Thymus (tissue), 11 donors: ENCODE results near the gene ATP2A3. TPM values are rescaled to one million over a fixed set of nuclear protein-coding genes. Genes with fewer than 3 reads are reported as not detected.
A peak's percentile ranks its signal among the peaks of the same experiment; 100 is the strongest.

Experiments
- DNase-seq, 9 donors: peaks; one replicate each; pipeline ENCODE4 v3.0.0-alpha.2; 2013; ENCODE audit warnings: low spot score in 9 of 9, low read depth in 6 of 9, missing footprints in 1 of 9
- H3K27ac ChIP-seq, 2 donors: one replicate each; pipeline ENCODE4 v1.5.1; 2013; ENCODE audit warnings: control low read depth in 1 of 2, low read depth in 1 of 2, low read length in 1 of 2, mild to moderate bottlenecking in 1 of 2, moderate library complexity in 1 of 2
- H3K27me3 ChIP-seq, 2 donors: one replicate each; pipeline ENCODE4 v1.5.1; 2013; ENCODE audit warnings: low read length in 1 of 2; ENCODE audit not compliant: control insufficient read depth in 2 of 2, insufficient read depth in 1 of 2
- H3K36me3 ChIP-seq, 2 donors: one replicate each; pipeline ENCODE4 v1.5.1; 2013; ENCODE audit warnings: low read length in 1 of 2, mild to moderate bottlenecking in 1 of 2, moderate library complexity in 1 of 2; ENCODE audit not compliant: control insufficient read depth in 2 of 2, insufficient read depth in 2 of 2
- H3K4me1 ChIP-seq, 2 donors: one replicate each; pipeline ENCODE4 v1.5.1; 2013; ENCODE audit warnings: low read length in 2 of 2; ENCODE audit not compliant: control insufficient read depth in 2 of 2, insufficient read depth in 2 of 2
- H3K4me3 ChIP-seq, 2 donors: one replicate each; pipeline ENCODE4 v1.5.1; 2013; ENCODE audit warnings: low read length in 2 of 2, control low read depth in 1 of 2, mild to moderate bottlenecking in 1 of 2
- H3K9me3 ChIP-seq, 2 donors: one replicate each; pipeline ENCODE4 v1.5.1; 2013; ENCODE audit warnings: low read length in 1 of 2, mild to moderate bottlenecking in 1 of 2; ENCODE audit not compliant: control insufficient read depth in 2 of 2, insufficient read depth in 1 of 2
- WGBS: extraction: QIAGEN DNeasy Blood & Tissue Kit; methylation state at CpG from one replicate; pipeline ENCODE4 v1.1.7; 2013; 5-methylcytosine and 5-hydroxymethylcytosine counted together
- polyA plus RNA-seq: library from polyadenylated mRNA; stranded (reverse); fragments of 200-250 nt; gene quantifications from one replicate; pipeline ENCODE4 v1.2.3, GENCODE V29; 2013
- total RNA-seq: library from RNA; stranded (reverse); fragments of 120-200 nt; gene quantifications from one replicate; pipeline ENCODE4 v1.2.4, GENCODE V29; 2013
- donor health status: healthy.

Gene ATP2A3
- total and polyA plus RNA-seq, 2 donors = 52.9 to 116 TPM

DNA sequence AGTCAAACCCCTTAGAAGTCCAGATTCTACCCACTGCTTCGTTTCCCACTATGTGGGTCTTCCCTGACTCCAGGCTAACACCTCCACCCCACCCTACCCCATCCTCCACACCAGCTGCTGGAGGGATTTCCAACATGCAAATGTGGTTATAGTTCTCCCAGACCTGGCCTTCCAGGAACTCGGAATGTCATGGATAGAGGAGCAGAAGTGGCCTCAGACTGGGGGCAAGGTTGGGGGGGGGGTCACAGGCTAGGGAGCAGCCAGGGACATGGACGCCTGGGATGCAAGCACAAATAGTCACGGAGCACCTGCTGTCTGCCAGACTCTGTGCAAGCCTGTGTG lies 73.4 kb downstream of the ATP2A3 start:
- Histone ChIP-seq H3K4me1 (peaks cover 11 to 67% of the 10 kb centered on the region in 2 donors), H3K36me3 (no peaks in the 10 kb centered on the region), H3K27ac (no peak overlapping the region), H3K4me3 (no peak overlapping the region), H3K9me3 (no peaks in the 10 kb centered on the region), H3K27me3 (peaks cover 2 to 7% of the 10 kb centered on the region in 2 donors)
- 85% methylated on average over 4 of the region's 4 CpGs for WGBS
- no peak for DNase-seq

DNA sequence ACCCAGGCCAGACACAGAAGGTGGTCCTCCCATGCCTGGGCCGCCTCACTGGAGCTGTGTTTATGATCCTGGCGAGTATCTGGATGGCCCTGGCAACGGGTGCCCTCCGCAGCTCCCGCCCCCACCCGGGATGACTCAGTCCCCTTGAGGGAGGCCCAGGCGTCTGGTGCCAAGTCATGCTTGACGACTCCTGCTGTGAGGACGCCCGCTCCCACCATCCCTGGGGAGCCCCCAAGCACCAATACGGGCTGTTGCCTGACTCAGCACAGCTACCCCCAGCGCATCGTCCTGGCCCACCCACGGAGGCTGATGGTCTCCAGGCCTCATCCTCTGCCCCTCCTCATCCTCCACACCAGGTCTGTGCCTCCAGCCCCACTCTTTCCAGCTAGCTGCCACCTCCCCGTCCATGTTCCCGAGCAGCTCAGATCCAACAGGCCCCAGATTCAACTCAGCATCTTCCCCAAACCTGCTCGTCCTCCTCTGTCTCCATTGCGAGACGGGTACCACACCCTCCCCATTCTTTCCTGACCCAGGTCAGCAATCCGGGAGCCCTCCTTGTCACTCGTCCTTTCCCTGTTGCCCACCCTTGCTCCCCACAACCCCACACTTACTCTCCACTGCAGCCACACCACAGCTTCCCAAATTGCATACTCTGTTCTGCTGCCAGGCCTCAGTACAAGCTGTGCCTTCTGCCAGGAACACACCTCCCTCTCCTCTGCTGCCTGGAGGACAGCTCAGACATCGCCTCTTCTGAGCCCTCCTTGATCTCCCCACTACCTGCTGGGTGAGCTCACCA lies 74.0 kb downstream of the ATP2A3 start:
- WGBS = 91% methylated on average over 22 of the region's 22 CpGs
- Histone ChIP-seq H3K27ac (no peak overlapping the region), H3K9me3 (no peaks in the 10 kb centered on the region), H3K27me3 (peaks cover 2 to 7% of the 10 kb centered on the region in 2 donors), H3K36me3 (no peaks in the 10 kb centered on the region), H3K4me1 (peaks cover 11 to 67% of the 10 kb centered on the region in 2 donors), H3K4me3 (no peak overlapping the region)
- no peak for DNase-seq

DNA sequence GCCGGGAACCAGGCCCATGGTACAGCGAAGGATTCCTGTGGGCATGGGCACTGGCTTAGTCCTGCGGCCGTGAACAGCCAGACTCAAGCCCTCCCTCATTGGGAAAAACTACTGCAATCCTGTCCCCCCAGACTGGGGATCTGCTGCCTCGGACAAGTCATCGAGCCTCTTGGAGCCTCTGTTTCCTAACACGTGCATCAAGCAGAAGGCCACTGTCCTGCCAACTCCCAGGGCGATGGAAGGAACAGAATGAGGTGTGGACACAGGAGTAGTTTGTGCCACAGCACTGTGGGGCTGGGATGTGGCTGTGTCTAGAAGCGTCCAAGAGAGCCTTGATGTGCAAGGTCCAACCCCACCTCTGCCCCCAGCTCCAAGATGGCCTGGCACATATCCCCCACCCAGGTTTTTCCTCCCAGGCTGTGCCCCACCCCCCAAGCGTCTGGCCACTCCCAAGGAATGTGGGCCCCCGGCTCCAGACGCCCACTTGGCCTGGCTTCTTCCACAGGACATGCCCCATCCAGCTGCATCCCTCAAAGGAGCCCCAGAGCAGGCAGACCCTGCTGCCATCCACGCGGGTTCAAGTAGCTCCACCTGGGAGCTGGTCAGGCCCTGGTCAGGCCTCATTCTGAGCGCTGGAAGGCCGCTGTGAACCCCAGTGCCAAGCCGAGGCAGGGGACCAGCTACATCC lies 74.8 kb downstream of the ATP2A3 start:
- H3K4me1 ChIP-seq = peaks cover 11 to 63% of the 10 kb centered on the region in 2 donors
- peak overlapping the region in 1 of 2 donors; percentile 11 for H3K27ac ChIP-seq
- DNase-seq = no peak
- peaks cover 2 to 7% of the 10 kb centered on the region in 2 donors for H3K27me3 ChIP-seq
- H3K4me3 ChIP-seq = no peak overlapping the region
- H3K9me3 ChIP-seq = no peaks in the 10 kb centered on the region
- WGBS = 93% methylated on average over 17 of the region's 17 CpGs
- peaks cover 0 to 4% of the 10 kb centered on the region in 2 donors for H3K36me3 ChIP-seq

DNA sequence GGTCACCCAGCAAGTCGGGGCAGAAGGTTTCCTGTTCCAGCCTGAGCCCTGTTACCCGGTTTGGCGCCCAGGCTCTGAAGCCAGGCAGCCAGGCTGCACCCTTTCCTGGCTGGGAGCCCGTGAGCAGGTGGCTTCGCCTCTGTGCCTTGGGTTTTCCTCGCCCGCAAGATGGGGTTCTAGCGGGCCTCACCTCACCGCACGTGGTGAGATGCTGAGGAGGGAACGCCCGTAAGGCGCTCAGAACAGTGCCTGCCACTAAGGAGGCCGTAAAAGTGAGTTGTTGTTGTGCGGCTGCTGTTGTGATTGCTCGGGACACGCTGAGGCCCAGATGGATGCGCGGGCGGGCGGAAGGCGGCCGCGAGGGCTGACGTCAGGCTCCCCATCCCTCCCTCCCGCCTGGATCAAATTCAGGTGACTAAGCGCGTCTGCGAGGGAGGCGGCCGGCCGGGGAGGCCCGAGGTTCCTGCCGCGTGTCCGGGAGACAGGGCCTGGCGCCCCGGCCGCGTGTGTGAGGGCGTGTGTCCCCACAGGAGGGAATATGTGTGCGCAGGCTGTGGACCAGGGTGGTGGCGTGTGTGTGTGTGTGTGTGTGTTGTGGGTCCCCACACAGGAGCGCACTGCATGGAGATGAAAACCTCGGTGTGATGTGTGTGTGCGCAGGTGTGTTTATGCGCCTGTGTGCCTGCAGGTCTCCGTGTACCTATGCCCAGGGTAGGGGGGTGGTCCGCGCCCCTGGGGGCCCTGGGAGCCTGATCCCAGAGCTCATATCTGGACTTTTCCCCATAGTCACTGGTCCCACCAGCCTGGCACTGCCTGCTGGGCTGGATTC lies 75.7 kb downstream of the ATP2A3 start:
- H3K27ac ChIP-seq = peak overlapping the region; percentile 30 to 74
- peaks cover 6 to 12% of the 10 kb centered on the region in 2 donors for H3K36me3 ChIP-seq
- peaks cover 2 to 7% of the 10 kb centered on the region in 2 donors for H3K27me3 ChIP-seq
- WGBS = 82% methylated on average over 50 of the region's 50 CpGs
- H3K9me3 ChIP-seq = no peaks in the 10 kb centered on the region
- DNase-seq = peak in 2 of 9 donors; percentile 28 to 47
- H3K4me3 ChIP-seq = no peak overlapping the region
- peaks cover 11 to 58% of the 10 kb centered on the region in 2 donors for H3K4me1 ChIP-seq

DNA sequence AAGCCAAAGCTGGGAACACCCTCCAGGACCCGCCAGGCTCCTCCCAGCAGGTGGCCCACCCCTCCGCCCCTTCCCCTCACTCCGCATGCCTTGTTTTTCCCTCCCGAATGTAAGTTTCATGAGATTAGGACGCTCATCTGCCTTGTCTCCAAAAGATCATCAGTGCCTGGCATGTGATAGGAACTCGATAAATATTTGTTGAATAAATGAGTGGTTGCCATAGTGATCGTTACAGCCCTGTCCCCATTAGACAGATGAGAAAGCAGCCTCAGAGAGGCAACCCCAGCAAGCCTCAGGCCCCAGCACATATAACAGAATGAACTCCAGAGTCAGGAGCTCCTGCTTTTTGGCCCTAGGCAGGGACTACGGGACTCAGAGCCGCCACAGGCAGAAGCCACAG lies 76.4 kb downstream of the ATP2A3 start:
- WGBS = 95% methylated on average over 9 of the region's 9 CpGs
- Histone ChIP-seq H3K4me1 (peaks cover 11 to 62% of the 10 kb centered on the region in 2 donors), H3K27me3 (peaks cover 2 to 7% of the 10 kb centered on the region in 2 donors), H3K9me3 (no peaks in the 10 kb centered on the region), H3K4me3 (no peak overlapping the region), H3K27ac (peak overlapping the region in 1 of 2 donors; percentile 30), H3K36me3 (peaks cover 6 to 12% of the 10 kb centered on the region in 2 donors)
- no peak for DNase-seq

DNA sequence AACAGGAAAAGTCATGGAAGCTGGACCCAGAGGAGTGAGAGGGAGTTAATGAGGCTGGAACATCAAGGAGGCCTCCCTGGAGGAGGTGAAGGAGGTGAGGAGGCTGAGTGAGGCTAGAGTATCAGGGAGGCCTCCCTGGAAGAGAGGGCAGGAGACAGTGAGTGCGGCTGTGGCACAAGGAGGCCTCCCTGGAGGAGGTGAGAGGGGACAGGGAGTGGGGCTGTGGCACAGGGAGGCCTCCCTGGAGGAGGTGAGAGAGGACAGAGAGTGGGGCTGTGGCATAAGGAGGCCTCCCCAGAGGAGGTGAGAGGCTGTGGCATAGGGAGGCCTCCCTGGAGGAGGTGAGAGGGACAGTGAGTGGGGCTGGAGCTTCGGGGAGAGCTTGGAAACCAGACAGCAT lies 76.8 kb downstream of the ATP2A3 start:
- Histone ChIP-seq H3K4me3 (no peak overlapping the region), H3K27me3 (peaks cover 2 to 7% of the 10 kb centered on the region in 2 donors), H3K36me3 (peaks cover 6 to 15% of the 10 kb centered on the region in 2 donors), H3K27ac (no peak overlapping the region), H3K4me1 (peaks cover 9 to 66% of the 10 kb centered on the region in 2 donors), H3K9me3 (no peaks in the 10 kb centered on the region)
- no peak for DNase-seq
- 80% methylated on average over 2 of the region's 2 CpGs for WGBS

DNA sequence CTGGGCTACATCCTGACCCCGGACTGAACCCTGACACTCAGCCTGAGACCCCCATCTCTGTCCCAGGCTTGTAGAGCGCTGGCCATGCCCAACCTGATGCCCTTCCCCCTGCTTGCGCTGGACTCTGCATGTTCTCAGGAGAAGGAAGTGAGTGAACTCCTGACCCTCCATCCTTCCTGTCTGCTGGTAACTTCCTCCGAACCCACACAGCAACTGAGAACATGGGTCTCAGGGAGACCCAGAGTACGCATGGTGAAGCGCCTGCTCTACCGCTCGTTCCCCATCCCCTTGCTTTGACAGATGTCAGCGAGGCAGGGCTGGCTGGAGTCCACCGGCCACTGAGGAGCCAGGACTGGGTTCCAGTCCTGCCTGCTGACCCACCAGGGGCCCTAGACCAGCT lies 77.5 kb downstream of the ATP2A3 start:
- peaks cover 9 to 15% of the 10 kb centered on the region in 2 donors for H3K36me3 ChIP-seq
- H3K27ac ChIP-seq = no peak overlapping the region
- H3K4me1 ChIP-seq = peaks cover 4 to 64% of the 10 kb centered on the region in 2 donors
- peaks cover under 1 to 2% of the 10 kb centered on the region in 2 donors for H3K27me3 ChIP-seq
- WGBS = 72% methylated on average over 10 of the region's 10 CpGs
- H3K4me3 ChIP-seq = no peak overlapping the region
- H3K9me3 ChIP-seq = no peaks in the 10 kb centered on the region
- no peak for DNase-seq

DNA sequence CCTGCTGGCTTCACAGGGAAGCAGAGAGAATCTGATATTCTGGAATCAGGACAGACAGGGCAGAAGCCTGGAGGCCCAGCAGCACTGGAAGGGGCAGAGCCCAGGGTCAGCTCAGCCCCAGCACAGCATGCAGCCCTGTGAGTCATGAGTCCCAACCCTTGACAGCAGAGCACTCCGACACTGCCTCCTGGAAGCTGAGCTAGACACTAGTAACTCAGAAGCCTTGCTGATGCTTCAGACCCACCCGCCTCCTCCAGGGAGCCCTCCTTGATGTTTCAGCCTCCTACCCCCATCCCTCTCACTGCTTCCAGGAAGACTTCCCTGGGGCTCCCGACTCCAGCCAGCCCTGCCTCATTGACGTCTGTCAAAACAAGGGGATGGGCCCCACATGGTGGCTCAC lies 78.3 kb downstream of the ATP2A3 start:
- peaks cover 9 to 15% of the 10 kb centered on the region in 2 donors for H3K36me3 ChIP-seq
- WGBS = 97% methylated on average over 4 of the region's 4 CpGs
- no peak for DNase-seq
- H3K27ac ChIP-seq = no peak overlapping the region
- no peak overlapping the region for H3K4me3 ChIP-seq
- H3K4me1 ChIP-seq = peaks cover 0 to 57% of the 10 kb centered on the region in 2 donors
- H3K27me3 ChIP-seq = no peaks in the 10 kb centered on the region
- no peaks in the 10 kb centered on the region for H3K9me3 ChIP-seq
